BLaER1 treated with 17β-estradiol and CSF1 and Interleukin-3, amounts not matched to agents 10 nM and 100 nM (cell line): Measurements from ENCODE around the gene SGPL1.
A peak's percentile ranks its signal among the peaks of the same experiment; 100 is the strongest.

ENCODE experiments used
- H3K27ac ChIP-seq, 11 experiments: shearing (Covaris generic); formaldehyde crosslinking; 2 replicates each; pipeline ENCODE4 v1.8.1; 2022
- H3K27me3 ChIP-seq, 11 experiments: shearing (Covaris generic); formaldehyde crosslinking; 2 replicates each; pipeline ENCODE4 v1.8.1; 2022
- H3K36me3 ChIP-seq, 11 experiments: shearing (Covaris generic); formaldehyde crosslinking; 2 replicates each; pipeline ENCODE4 v1.8.1; 2022
- H3K4me1 ChIP-seq, 10 experiments: shearing (Covaris generic); formaldehyde crosslinking; 2 replicates each; pipeline ENCODE4 v1.8.1; 2022
- H3K4me2 ChIP-seq, 11 experiments: shearing (Covaris generic); formaldehyde crosslinking; 2 replicates each; pipeline ENCODE4 v1.8.1; 2022
- H3K4me3 ChIP-seq, 10 experiments: shearing (Covaris generic); formaldehyde crosslinking; 2 replicates each; pipeline ENCODE4 v1.8.1; 2022
- H3K9ac ChIP-seq, 11 experiments: shearing (Covaris generic); formaldehyde crosslinking; 2 replicates each; pipeline ENCODE4 v1.8.1; 2022
- H3K9me3 ChIP-seq, 11 experiments: shearing (Covaris generic); formaldehyde crosslinking; replicated peaks in 1 of 11; 2 replicates each; pipeline ENCODE4 v1.8.1; 2022
- H4K20me1 ChIP-seq, 11 experiments: shearing (Covaris generic); formaldehyde crosslinking; 2 replicates each; pipeline ENCODE4 v1.8.1; 2022
- Cebpa-rat ChIP-seq, 11 experiments: shearing (Covaris generic); IDR thresholded peaks; 2 replicates each; pipeline ENCODE4 v1.8.1; 2022

The SGPL1 gene

DNA sequence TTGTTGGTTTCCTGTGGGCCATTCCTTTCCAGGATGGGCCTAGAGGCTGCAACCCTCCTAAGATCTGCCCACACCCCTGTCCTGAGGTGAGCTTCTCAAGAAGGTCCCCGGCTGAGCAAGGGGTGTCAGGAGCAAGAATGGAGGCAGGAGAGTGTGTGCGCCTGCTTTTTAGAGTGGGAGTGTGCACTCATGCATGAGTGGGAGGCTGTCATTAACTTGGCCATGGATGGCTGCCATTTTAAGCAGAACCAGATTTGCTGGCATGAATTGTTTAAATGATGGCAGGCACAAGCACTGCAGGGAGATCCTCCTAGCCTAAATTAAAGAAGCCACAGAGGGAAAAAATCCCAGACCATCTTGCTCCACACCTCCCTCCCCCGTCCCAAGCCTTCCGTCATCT, 2.9 kb upstream of the SGPL1 start:
- no peak overlapping the region for H3K27ac ChIP-seq
- H3K4me2 ChIP-seq, result no peak overlapping the region; a peak in 1 of 22 replicates
- H3K4me1 ChIP-seq, result peaks cover 9 to 59% (median 38%) of the 10 kb centered on the region in 10 experiments
- H3K9ac ChIP-seq, result no peak overlapping the region
- H3K4me3 ChIP-seq, result no peak overlapping the region
- no peak for TF ChIP-seq Cebpa-rat (IDR thresholded peaks at IDR 0.05)
- peaks cover 0 to 8% (median 0%) of the 10 kb centered on the region in 11 experiments; a peak in 2 of 22 replicates for H3K9me3 ChIP-seq
- peaks cover 0 to 17% (median 6%) of the 10 kb centered on the region in 11 experiments; a peak in 12 of 22 replicates for H4K20me1 ChIP-seq
- H3K36me3 ChIP-seq, result peaks cover 0 to 10% (median 2%) of the 10 kb centered on the region in 11 experiments; a peak in 12 of 22 replicates
- H3K27me3 ChIP-seq, result no peaks in the 10 kb centered on the region

GRCh38 chr10:70814126-70814525, 1.6 kb upstream of the SGPL1 start:
- H3K9ac ChIP-seq, result no peak overlapping the region
- no peak for TF ChIP-seq Cebpa-rat (IDR thresholded peaks at IDR 0.05)
- peaks cover 0 to 24% (median 12%) of the 10 kb centered on the region in 11 experiments; a peak in 18 of 22 replicates for H3K36me3 ChIP-seq
- no peak overlapping the region for H3K4me3 ChIP-seq
- H4K20me1 ChIP-seq, result peaks cover 0 to 28% (median 13%) of the 10 kb centered on the region in 11 experiments; a peak in 14 of 22 replicates
- H3K4me1 ChIP-seq, result peaks cover 10 to 50% (median 31%) of the 10 kb centered on the region in 10 experiments
- no peak overlapping the region for H3K27ac ChIP-seq
- peaks cover 0 to 3% (median 0%) of the 10 kb centered on the region in 11 experiments; a peak in 1 of 22 replicates for H3K27me3 ChIP-seq
- H3K9me3 ChIP-seq, result peaks cover 0 to 8% (median 0%) of the 10 kb centered on the region in 11 experiments; a peak in 2 of 22 replicates
- 0 out of 22 replicates have a peak overlapping the region, but pooled peaks of 2 of the 11 experiments have one; percentile 8 for H3K4me2 ChIP-seq

DNA sequence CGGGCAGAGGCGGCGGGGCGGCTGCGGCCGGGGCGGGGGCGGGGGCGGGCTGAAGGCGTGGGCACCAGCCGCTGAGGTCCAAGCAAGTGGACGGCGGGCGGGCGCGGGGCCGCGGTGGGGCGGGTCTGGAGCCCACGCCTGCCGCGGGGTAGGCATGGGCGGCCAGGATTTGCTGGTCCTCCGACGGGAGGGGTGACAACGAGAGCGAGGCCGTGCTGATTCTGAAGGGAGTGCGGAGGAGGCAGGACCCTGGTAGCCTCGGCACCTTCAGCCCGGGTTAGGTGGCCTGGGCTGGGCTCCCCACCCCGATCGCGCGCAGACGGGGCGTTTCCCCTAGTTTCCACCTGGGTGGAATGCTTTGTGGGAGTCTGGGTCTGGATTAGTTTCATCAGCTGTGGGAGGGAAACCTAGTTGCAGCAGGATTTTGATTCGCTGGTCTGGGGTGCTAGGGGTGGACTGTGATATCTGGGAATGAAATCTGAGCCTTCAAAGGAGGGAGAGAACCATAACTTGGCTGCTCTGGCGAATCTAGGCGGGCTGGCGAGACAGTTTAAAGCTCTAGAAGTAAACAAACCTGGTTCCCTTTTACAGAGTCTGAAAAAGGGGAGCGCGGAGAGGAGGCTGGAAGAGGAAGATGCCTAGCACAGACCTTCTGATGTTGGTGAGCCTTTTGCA, 609 bp downstream of the SGPL1 start:
- H3K27ac ChIP-seq, result peak overlapping the region; percentile 50 to 86 (median 83); a peak in 21 of 22 replicates
- peak overlapping the region; percentile 79 to 91 (median 86) for H3K9ac ChIP-seq
- peak overlapping the region; percentile 68 to 84 (median 78) for H3K4me3 ChIP-seq
- H3K4me1 ChIP-seq, result peaks cover 10 to 37% (median 18%) of the 10 kb centered on the region in 10 experiments; a peak in 18 of 20 replicates
- TF ChIP-seq Cebpa-rat (IDR thresholded peaks at IDR 0.05), result no peak
- H3K9me3 ChIP-seq, result peaks cover 0 to 8% (median 0%) of the 10 kb centered on the region in 11 experiments; a peak in 2 of 22 replicates
- peaks cover 19 to 46% (median 35%) of the 10 kb centered on the region in 11 experiments for H3K36me3 ChIP-seq
- peak overlapping the region; percentile 85 to 99 (median 95) for H3K4me2 ChIP-seq
- peaks cover 12 to 51% (median 36%) of the 10 kb centered on the region in 11 experiments; a peak in 19 of 22 replicates for H4K20me1 ChIP-seq
- peaks cover 0 to 7% (median 0%) of the 10 kb centered on the region in 11 experiments; a peak in 2 of 22 replicates for H3K27me3 ChIP-seq

DNA sequence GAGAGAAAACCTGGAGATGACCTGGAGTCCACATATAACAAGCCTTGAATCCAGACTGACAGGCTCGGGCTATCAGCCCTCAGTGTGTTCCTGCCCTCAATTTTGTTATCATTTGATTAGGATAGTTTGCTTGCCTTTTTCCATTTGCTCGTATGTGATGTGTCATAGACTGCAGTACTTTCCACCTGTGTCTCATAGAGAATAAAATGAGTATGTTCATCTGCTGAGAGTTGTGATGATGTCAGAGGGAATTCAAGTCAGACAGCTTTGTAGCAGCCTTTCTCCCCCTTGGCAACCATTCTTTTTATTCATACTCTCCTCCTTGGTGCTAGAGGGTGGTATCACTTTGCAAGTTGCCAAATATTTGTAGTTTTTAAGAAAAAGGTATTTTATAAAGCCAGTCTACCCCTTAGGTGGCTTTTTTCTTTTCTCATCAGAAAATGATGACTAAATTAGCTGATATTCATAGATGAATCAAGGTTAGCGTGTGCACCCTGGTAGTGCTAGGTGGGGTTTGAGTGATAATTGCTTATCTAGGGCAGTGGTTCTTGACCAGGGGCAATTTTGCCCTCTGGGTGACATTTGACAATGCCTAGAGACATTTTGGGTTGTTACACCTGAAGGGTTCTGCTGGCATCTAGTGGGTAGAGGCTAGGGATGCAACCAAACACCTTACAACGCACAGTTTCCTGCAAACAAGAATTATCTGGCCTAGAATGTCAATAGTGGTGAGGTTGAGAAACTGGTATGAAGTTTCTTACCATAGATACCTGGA, 5.4 kb downstream of the SGPL1 start:
- no peak overlapping the region for H3K4me2 ChIP-seq
- H3K36me3 ChIP-seq, result peaks cover 31 to 73% (median 62%) of the 10 kb centered on the region in 11 experiments
- peaks cover 28 to 77% (median 62%) of the 10 kb centered on the region in 11 experiments; a peak in 21 of 22 replicates for H4K20me1 ChIP-seq
- H3K9me3 ChIP-seq, result no peaks in the 10 kb centered on the region
- H3K4me3 ChIP-seq, result no peak overlapping the region
- H3K27ac ChIP-seq, result no peak overlapping the region
- no peak for TF ChIP-seq Cebpa-rat (IDR thresholded peaks at IDR 0.05)
- no peak overlapping the region for H3K9ac ChIP-seq
- H3K27me3 ChIP-seq, result peaks cover 0 to 34% (median 0%) of the 10 kb centered on the region in 11 experiments; a peak in 4 of 22 replicates
- peaks cover 10 to 21% (median 14%) of the 10 kb centered on the region in 10 experiments; a peak in 19 of 20 replicates for H3K4me1 ChIP-seq

GRCh38 chr10:70822076-70822820, 6.5 kb downstream of the SGPL1 start:
- Histone ChIP-seq H3K4me1 (peaks cover 10 to 24% (median 17%) of the 10 kb centered on the region in 10 experiments; a peak in 19 of 20 replicates), H3K4me2 (no peak overlapping the region), H3K9ac (no peak overlapping the region), H3K9me3 (no peaks in the 10 kb centered on the region), H3K36me3 (peaks cover 31 to 73% (median 63%) of the 10 kb centered on the region in 11 experiments), H4K20me1 (peaks cover 36 to 83% (median 69%) of the 10 kb centered on the region in 11 experiments; a peak in 21 of 22 replicates), H3K4me3 (no peak overlapping the region), H3K27ac (no peak overlapping the region), H3K27me3 (peaks cover 0 to 43% (median 0%) of the 10 kb centered on the region in 11 experiments; a peak in 4 of 22 replicates)
- TF ChIP-seq Cebpa-rat (IDR thresholded peaks at IDR 0.05), result no peak

DNA sequence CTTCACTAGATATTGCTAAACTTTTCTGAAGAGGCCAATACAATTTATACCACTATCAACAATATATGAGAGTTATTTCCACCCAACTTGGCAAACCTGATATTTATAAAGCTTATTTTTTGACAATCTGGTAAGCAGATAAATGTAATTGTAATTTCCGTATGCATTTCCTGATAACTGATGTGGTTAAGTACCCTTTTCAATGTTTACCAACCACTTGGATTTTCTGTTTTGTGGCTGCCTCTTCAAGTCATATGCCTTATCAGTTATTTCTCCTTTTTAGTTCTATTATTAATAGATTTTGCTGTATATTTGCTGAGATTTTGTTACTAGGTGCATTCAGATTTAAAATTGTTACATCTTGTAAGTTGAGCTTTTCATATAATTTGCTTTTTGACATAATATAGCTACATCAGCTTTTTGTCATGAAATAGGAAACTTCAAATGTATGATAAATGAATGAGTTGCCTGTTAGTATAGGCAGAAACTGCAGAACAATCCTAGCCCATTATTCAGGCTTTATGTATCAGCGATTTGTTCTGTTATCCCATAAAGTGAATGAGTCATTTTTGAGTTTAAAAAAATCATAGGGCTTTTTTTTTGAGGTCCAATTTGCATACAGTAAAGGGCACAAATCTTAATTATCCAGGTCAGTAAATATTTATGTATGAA, 11.5 kb downstream of the SGPL1 start:
- Histone ChIP-seq H3K36me3 (peaks cover 16 to 60% (median 40%) of the 10 kb centered on the region in 11 experiments; a peak in 20 of 22 replicates), H3K4me1 (peaks cover 20 to 46% (median 25%) of the 10 kb centered on the region in 10 experiments), H3K4me2 (peak overlapping the region in 9 of 11 experiments; percentile 16 to 46 (median 42); a peak in 14 of 22 replicates), H4K20me1 (peaks cover 18 to 83% (median 69%) of the 10 kb centered on the region in 11 experiments), H3K27me3 (peaks cover 0 to 76% (median 0%) of the 10 kb centered on the region in 11 experiments; a peak in 5 of 22 replicates), H3K27ac (no peak overlapping the region), H3K4me3 (no peak overlapping the region), H3K9ac (no peak overlapping the region), H3K9me3 (no peaks in the 10 kb centered on the region)
- no peak for TF ChIP-seq Cebpa-rat (IDR thresholded peaks at IDR 0.05)

GRCh38 chr10:70828923-70829322, 13.2 kb downstream of the SGPL1 start:
- no peak for TF ChIP-seq Cebpa-rat (IDR thresholded peaks at IDR 0.05)
- no peak overlapping the region for H3K4me2 ChIP-seq
- peaks cover 16 to 59% (median 37%) of the 10 kb centered on the region in 11 experiments; a peak in 20 of 22 replicates for H3K36me3 ChIP-seq
- H3K4me3 ChIP-seq, result no peak overlapping the region
- peaks cover 0 to 74% (median 0%) of the 10 kb centered on the region in 11 experiments; a peak in 5 of 22 replicates for H3K27me3 ChIP-seq
- H4K20me1 ChIP-seq, result peaks cover 14 to 96% (median 82%) of the 10 kb centered on the region in 11 experiments; a peak in 21 of 22 replicates
- peaks cover 33 to 63% (median 42%) of the 10 kb centered on the region in 10 experiments for H3K4me1 ChIP-seq
- H3K27ac ChIP-seq, result no peak overlapping the region
- H3K9me3 ChIP-seq, result no peaks in the 10 kb centered on the region
- H3K9ac ChIP-seq, result no peak overlapping the region
